ENCODE measurements around the gene ID2. TPM values are rescaled to one million over a fixed set of nuclear protein-coding genes. Genes with fewer than 3 reads are reported as not detected.

ID2 gene
- total RNA-seq, 1 donor from 2014 or later, result 431 TPM

GRCh38 chr2:8653485-8653884, 28.4 kb upstream of the ID2 start:
- no peak overlapping the region for H3K27ac Mint-ChIP-seq
- no peaks in the 10 kb centered on the region for H3K36me3 Mint-ChIP-seq (ENCODE audit: low read depth)
- H3K4me1 Mint-ChIP-seq (ENCODE audit: low read depth), result peaks cover 15% of the 10 kb centered on the region
- no peak for DNase-seq (ENCODE audit: low spot score)
- no peaks in the 10 kb centered on the region for H3K9me3 Mint-ChIP-seq
- intact Hi-C loops (cut with micrococcal nuclease), result no loop called here
- peaks cover 17% of the 10 kb centered on the region for H3K27me3 Mint-ChIP-seq (ENCODE audit: low read depth)
- H3K4me3 Mint-ChIP-seq (ENCODE audit: low read depth), result no peak overlapping the region

GRCh38 chr2:8654041-8654440, 27.8 kb upstream of the ID2 start:
- intact Hi-C loops (cut with micrococcal nuclease), result no loop called here
- H3K36me3 Mint-ChIP-seq (ENCODE audit: low read depth), result no peaks in the 10 kb centered on the region
- no peak overlapping the region for H3K27ac Mint-ChIP-seq
- H3K4me3 Mint-ChIP-seq (ENCODE audit: low read depth), result no peak overlapping the region
- peaks cover 15% of the 10 kb centered on the region for H3K4me1 Mint-ChIP-seq (ENCODE audit: low read depth)
- peaks cover 17% of the 10 kb centered on the region for H3K27me3 Mint-ChIP-seq (ENCODE audit: low read depth)
- DNase-seq (ENCODE audit: low spot score), result no peak
- no peaks in the 10 kb centered on the region for H3K9me3 Mint-ChIP-seq

GRCh38 chr2:8654483-8654882, 27.4 kb upstream of the ID2 start:
- DNase-seq (ENCODE audit: low spot score), result no peak
- Mint-ChIP-seq H3K4me1 (ENCODE audit: low read depth) (peaks cover 15% of the 10 kb centered on the region), H3K36me3 (ENCODE audit: low read depth) (no peaks in the 10 kb centered on the region), H3K27me3 (ENCODE audit: low read depth) (peaks cover 17% of the 10 kb centered on the region), H3K27ac (no peak overlapping the region), H3K9me3 (no peaks in the 10 kb centered on the region), H3K4me3 (ENCODE audit: low read depth) (no peak overlapping the region)
- intact Hi-C loops (cut with micrococcal nuclease), result no loop called here

GRCh38 chr2:8656160-8656641, 25.7 kb upstream of the ID2 start:
- Mint-ChIP-seq H3K27me3 (ENCODE audit: low read depth) (peaks cover 22% of the 10 kb centered on the region), H3K9me3 (no peaks in the 10 kb centered on the region), H3K4me1 (ENCODE audit: low read depth) (peaks cover 15% of the 10 kb centered on the region), H3K27ac (no peak overlapping the region), H3K4me3 (ENCODE audit: low read depth) (no peak overlapping the region), H3K36me3 (ENCODE audit: low read depth) (no peaks in the 10 kb centered on the region)
- intact Hi-C loops (cut with micrococcal nuclease), result loop anchor here (5.0 kb wide), 1 partner anchor 49 kb away; no protein-coding TSS in a partner anchor
- no peak for DNase-seq (ENCODE audit: low spot score)

- Mint-ChIP-seq H3K4me3 (ENCODE audit: low read depth) (peak overlapping the region; percentile 1), H3K36me3 (ENCODE audit: low read depth) (no peaks in the 10 kb centered on the region), H3K27ac (no peak overlapping the region), H3K9me3 (no peaks in the 10 kb centered on the region), H3K27me3 (ENCODE audit: low read depth) (peaks cover 24% of the 10 kb centered on the region), H3K4me1 (ENCODE audit: low read depth) (peaks cover 15% of the 10 kb centered on the region)
- DNase-seq (ENCODE audit: low spot score), result no peak
- intact Hi-C loops (cut with micrococcal nuclease), result loop anchor here (5.0 kb wide), 1 partner anchor 50 kb away; no protein-coding TSS in a partner anchor
Observed at GRCh38 chr2:8656811-8657210, 25.0 kb upstream of the ID2 start.

- no peaks in the 10 kb centered on the region for H3K9me3 Mint-ChIP-seq
- peaks cover 17% of the 10 kb centered on the region for H3K4me1 Mint-ChIP-seq (ENCODE audit: low read depth)
- H3K4me3 Mint-ChIP-seq (ENCODE audit: low read depth), result no peak overlapping the region
- peak overlapping the region; percentile 56 for H3K27ac Mint-ChIP-seq
- intact Hi-C loops (cut with micrococcal nuclease), result loop anchor here (5.0 kb wide), 1 partner anchor 50 kb away; no protein-coding TSS in a partner anchor
- H3K36me3 Mint-ChIP-seq (ENCODE audit: low read depth), result no peaks in the 10 kb centered on the region
- DNase-seq (ENCODE audit: low spot score), result no peak
- peaks cover 24% of the 10 kb centered on the region for H3K27me3 Mint-ChIP-seq (ENCODE audit: low read depth)
Observed at GRCh38 chr2:8657423-8658062, 24.3 kb upstream of the ID2 start.

GRCh38 chr2:8658064-8658862, 23.6 kb upstream of the ID2 start:
- intact Hi-C loops (cut with micrococcal nuclease), result loop anchor here (5.0 kb wide), 1 partner anchor 51 kb away; no protein-coding TSS in a partner anchor
- Mint-ChIP-seq H3K4me3 (ENCODE audit: low read depth) (no peak overlapping the region), H3K36me3 (ENCODE audit: low read depth) (no peaks in the 10 kb centered on the region), H3K4me1 (ENCODE audit: low read depth) (peaks cover 20% of the 10 kb centered on the region), H3K9me3 (no peaks in the 10 kb centered on the region), H3K27ac (peak overlapping the region; percentile 56), H3K27me3 (ENCODE audit: low read depth) (peaks cover 28% of the 10 kb centered on the region)
- DNase-seq (ENCODE audit: low spot score), result no peak

GRCh38 chr2:8659092-8659734, 22.6 kb upstream of the ID2 start:
- Mint-ChIP-seq H3K27me3 (ENCODE audit: low read depth) (peaks cover 25% of the 10 kb centered on the region), H3K36me3 (ENCODE audit: low read depth) (no peaks in the 10 kb centered on the region), H3K9me3 (no peaks in the 10 kb centered on the region), H3K4me1 (ENCODE audit: low read depth) (peaks cover 24% of the 10 kb centered on the region), H3K27ac (no peak overlapping the region), H3K4me3 (ENCODE audit: low read depth) (no peak overlapping the region)
- no peak for DNase-seq (ENCODE audit: low spot score)
- intact Hi-C loops (cut with micrococcal nuclease), result loop anchor here (5.0 kb wide), 1 partner anchor 52 kb away; no protein-coding TSS in a partner anchor

GRCh38 chr2:8659735-8660492, 21.9 kb upstream of the ID2 start:
- no peaks in the 10 kb centered on the region for H3K36me3 Mint-ChIP-seq (ENCODE audit: low read depth)
- no peak overlapping the region for H3K4me3 Mint-ChIP-seq (ENCODE audit: low read depth)
- H3K27me3 Mint-ChIP-seq (ENCODE audit: low read depth), result peaks cover 23% of the 10 kb centered on the region
- intact Hi-C loops (cut with micrococcal nuclease), result loop anchor here (5.0 kb wide), 1 partner anchor 53 kb away; no protein-coding TSS in a partner anchor
- H3K9me3 Mint-ChIP-seq, result no peaks in the 10 kb centered on the region
- H3K4me1 Mint-ChIP-seq (ENCODE audit: low read depth), result peaks cover 26% of the 10 kb centered on the region
- no peak for DNase-seq (ENCODE audit: low spot score)
- H3K27ac Mint-ChIP-seq, result no peak overlapping the region

GRCh38 chr2:8661235-8661634, 20.6 kb upstream of the ID2 start:
- H3K27me3 Mint-ChIP-seq (ENCODE audit: low read depth), result peaks cover 16% of the 10 kb centered on the region
- intact Hi-C loops (cut with micrococcal nuclease), result no loop called here
- no peaks in the 10 kb centered on the region for H3K36me3 Mint-ChIP-seq (ENCODE audit: low read depth)
- no peaks in the 10 kb centered on the region for H3K9me3 Mint-ChIP-seq
- H3K27ac Mint-ChIP-seq, result no peak overlapping the region
- H3K4me1 Mint-ChIP-seq (ENCODE audit: low read depth), result peaks cover 26% of the 10 kb centered on the region
- H3K4me3 Mint-ChIP-seq (ENCODE audit: low read depth), result no peak overlapping the region
- DNase-seq (ENCODE audit: low spot score), result no peak

- no peak for DNase-seq (ENCODE audit: low spot score)
- Mint-ChIP-seq H3K9me3 (no peaks in the 10 kb centered on the region), H3K36me3 (ENCODE audit: low read depth) (no peaks in the 10 kb centered on the region), H3K4me1 (ENCODE audit: low read depth) (peaks cover 23% of the 10 kb centered on the region), H3K27ac (no peak overlapping the region), H3K27me3 (ENCODE audit: low read depth) (peaks cover 16% of the 10 kb centered on the region), H3K4me3 (ENCODE audit: low read depth) (no peak overlapping the region)
- intact Hi-C loops (cut with micrococcal nuclease), result no loop called here
Observed at GRCh38 chr2:8661736-8662135, 20.1 kb upstream of the ID2 start.

GRCh38 chr2:8662239-8662879, 19.5 kb upstream of the ID2 start:
- no peak overlapping the region for H3K4me3 Mint-ChIP-seq (ENCODE audit: low read depth)

More at GRCh38 chr2:8662239-8662879, 19.5 kb upstream of the ID2 start:
- Mint-ChIP-seq H3K9me3 (no peaks in the 10 kb centered on the region), H3K27me3 (ENCODE audit: low read depth) (peaks cover 16% of the 10 kb centered on the region), H3K27ac (no peak overlapping the region), H3K4me1 (ENCODE audit: low read depth) (peaks cover 17% of the 10 kb centered on the region), H3K36me3 (ENCODE audit: low read depth) (no peaks in the 10 kb centered on the region)
- intact Hi-C loops (cut with micrococcal nuclease), result no loop called here
- DNase-seq (ENCODE audit: low spot score), result no peak

Data from activated T-helper 2 cell treated with anti-CD3 and anti-CD28 coated beads, Interferon-gamma antibody, Interleukin-2, Interleukin-4, amounts not matched to agents 10 μg/mL and 5 μg/mL and 100 μg/mL, durations not matched to agents 14 hours and 24 hours and 36 hours (primary cell).